B cell (primary cell): ENCODE measurements around the gene DNASE1L2. TPM values are rescaled to one million over a fixed set of nuclear protein-coding genes. Genes with fewer than 3 reads are reported as not detected.
"Not testable (repeated sequence)": the region's sequence is repeated elsewhere in the genome, so short reads cannot be mapped to it uniquely, and the experiment has no call there.

Experiments used
- ATAC-seq: fragments of 200-7000 bp; cut with Tn5 transposase; one replicate; pipeline ENCODE4 v1.10.0; 2021; ENCODE audit warnings: low read depth, mild to moderate bottlenecking, moderate number of reproducible peaks, moderate library complexity
- CTCF ChIA-PET: fragments of 350-600 bp; sonication (Branson Sonifier 250); formaldehyde crosslinking; loops from one replicate; lab custom pipeline; 2021; ENCODE audit warnings: antibody characterized with exemption, inconsistent platforms; lab: Charles Lee
- POLR2A ChIA-PET: fragments of 350-600 bp; sonication (Branson Sonifier 250); formaldehyde crosslinking; loops from one replicate; lab custom pipeline; 2021; ENCODE audit warnings: antibody characterized with exemption; lab: Charles Lee
- DNase-seq: peaks from one replicate; pipeline ENCODE4 v3.0.0; 2013
- H2AFZ ChIP-seq: 2 replicates; pipeline ENCODE4 v1.6.1; 2012; ENCODE audit warnings: mild to moderate bottlenecking, low read depth, low read length; ENCODE audit not compliant: insufficient read depth, poor library complexity, severe bottlenecking
- H3K27ac ChIP-seq, 2 donors: 1 replicate in 1 of 2; 2 replicates in 1 of 2; pipeline ENCODE4 v1.5.1; 2012 to 2013; ENCODE audit warnings: low read length in 2 of 2, mild to moderate bottlenecking in 2 of 2, moderate library complexity in 1 of 2
- H3K27me3 ChIP-seq, 4 experiments: fragments of 200-600 bp in 1 of 4; sonication (generic) in 1 of 4; replicated peaks in 1 of 4; 1 replicate in 2 of 4; 2 replicates in 2 of 4; pipeline versions ENCODE4 v1.6.1 to v1.7.0; 2013 to 2016; ENCODE audit warnings: low read length in 3 of 4, mild to moderate bottlenecking in 2 of 4, mixed read lengths in 1 of 4, moderate library complexity in 1 of 4; ENCODE audit not compliant: insufficient read depth in 4 of 4, control insufficient read depth in 3 of 4; ENCODE audit errors: control extremely low read depth in 1 of 4
- H3K36me3 ChIP-seq, 2 experiments: replicated peaks in 1 of 2; 1 replicate in 1 of 2; 2 replicates in 1 of 2; pipeline versions ENCODE4 v1.6.1 to v1.7.1; 2013; ENCODE audit warnings: low read length in 1 of 2; ENCODE audit not compliant: insufficient read depth in 2 of 2, control insufficient read depth in 1 of 2; ENCODE audit errors: control extremely low read depth in 1 of 2, extremely low read depth in 1 of 2
- H3K4me1 ChIP-seq, 2 donors: fragments of 200-600 bp in 1 of 2; sonication (generic) in 1 of 2; 1 replicate in 1 of 2; 2 replicates in 1 of 2; pipeline versions ENCODE4 v1.5.1 to v1.6.1; 2013 to 2017; ENCODE audit warnings: low read length in 2 of 2; ENCODE audit not compliant: control insufficient read depth in 2 of 2, insufficient read depth in 2 of 2
- H3K4me2 ChIP-seq: replicated peaks from 2 replicates; pipeline ENCODE3; 2012; ENCODE audit warnings: mild to moderate bottlenecking, low read depth, low read length; ENCODE audit not compliant: poor library complexity, severe bottlenecking
- H3K4me3 ChIP-seq, 5 experiments: fragments of 200-600 bp in 1 of 5; sonication (generic) in 1 of 5; 1 replicate in 3 of 5; 2 replicates in 2 of 5; pipeline versions ENCODE4 v1.5.1 to v1.7.0; 2011 to 2016; ENCODE audit warnings: low read length in 4 of 5, mild to moderate bottlenecking in 4 of 5, low read depth in 2 of 5, control low read depth in 1 of 5, moderate library complexity in 1 of 5; ENCODE audit not compliant: insufficient read depth in 1 of 5; ENCODE audit errors: control extremely low read depth in 1 of 5, extremely low read depth in 1 of 5
- H3K79me2 ChIP-seq: fragments of 200-600 bp; sonication (generic); one replicate; pipeline ENCODE4 v1.6.0; 2016; ENCODE audit warnings: low read length; ENCODE audit not compliant: control insufficient read depth, insufficient read depth
- H3K9ac ChIP-seq: fragments of 200-600 bp; sonication (generic); 2 replicates; pipeline ENCODE4 v1.6.1; 2017; ENCODE audit warnings: mild to moderate bottlenecking, low read length, moderate library complexity
- H3K9me3 ChIP-seq, 3 donors: one replicate each; pipeline versions ENCODE4 v1.6.1 to v1.7.1; 2013; ENCODE audit warnings: low read length in 2 of 3; ENCODE audit not compliant: control insufficient read depth in 2 of 3, insufficient read depth in 1 of 3; ENCODE audit errors: control extremely low read depth in 1 of 3
- H4K20me1 ChIP-seq: 2 replicates; pipeline ENCODE4 v1.6.0; 2012; ENCODE audit warnings: mild to moderate bottlenecking, low read length; ENCODE audit not compliant: insufficient read depth, control insufficient read depth, poor library complexity, severe bottlenecking
- H3K27ac Mint-ChIP-seq: one replicate; pipeline ENCODE4 v1.8.0; 2021; ENCODE audit warnings: mixed read lengths
- H3K27me3 Mint-ChIP-seq: one replicate; pipeline ENCODE4 v1.8.0; 2021; ENCODE audit warnings: mixed read lengths
- H3K4me1 Mint-ChIP-seq: one replicate; pipeline ENCODE4 v1.8.0; 2021; ENCODE audit warnings: mixed read lengths
- H3K4me3 Mint-ChIP-seq: one replicate; pipeline ENCODE4 v1.8.0; 2021; ENCODE audit warnings: mixed read lengths
- H3K9me3 Mint-ChIP-seq: one replicate; pipeline ENCODE4 v1.8.0; 2022; ENCODE audit warnings: mixed read lengths; ENCODE audit not compliant: insufficient read depth
- CTCF ChIP-seq: fragments of 200-600 bp; IDR thresholded peaks from one replicate; pipeline ENCODE4 v1.8.0; 2022; ENCODE audit warnings: antibody characterized with exemption, mild to moderate bottlenecking
- EZH2 ChIP-seq: IDR thresholded peaks from 2 replicates; pipeline ENCODE4 v1.6.1; 2012; ENCODE audit warnings: borderline replicate concordance, low read depth, mild to moderate bottlenecking, moderate library complexity, low read length; ENCODE audit not compliant: insufficient read depth, poor library complexity, severe bottlenecking
- WGBS: methylation state at CpG from one replicate; pipeline ENCODE4 v1.1.5; 2013; ENCODE audit warnings: missing lambda C conversion rate; ENCODE audit not compliant: insufficient coverage; 5-methylcytosine and 5-hydroxymethylcytosine counted together
- intact Hi-C: fragments of 100-400 bp; cut with micrococcal nuclease; formaldehyde crosslinking; loops from one replicate; pipeline ENCODE4 v1.10.0; 2022
- polyA plus RNA-seq: library from polyadenylated mRNA; depleted of rRNA; stranded (reverse); fragments of >200 nt; gene quantifications from 2 replicates; pipeline ENCODE4 v1.2.3, GENCODE V29; 2012
- total RNA-seq, 2 donors: library from RNA; stranded (reverse); fragments of 120-200 nt in 1 of 2; gene quantifications; 1 replicate in 1 of 2; 2 replicates in 1 of 2; pipeline versions ENCODE4 v1.2.3 to v1.2.4, GENCODE V29; 2013 to 2022

Gene DNASE1L2
- total and polyA plus RNA-seq, 2 donors (not counting 1 experiment from before 2014, with no cell fraction given): 1.1 to 1.6 TPM

DNA sequence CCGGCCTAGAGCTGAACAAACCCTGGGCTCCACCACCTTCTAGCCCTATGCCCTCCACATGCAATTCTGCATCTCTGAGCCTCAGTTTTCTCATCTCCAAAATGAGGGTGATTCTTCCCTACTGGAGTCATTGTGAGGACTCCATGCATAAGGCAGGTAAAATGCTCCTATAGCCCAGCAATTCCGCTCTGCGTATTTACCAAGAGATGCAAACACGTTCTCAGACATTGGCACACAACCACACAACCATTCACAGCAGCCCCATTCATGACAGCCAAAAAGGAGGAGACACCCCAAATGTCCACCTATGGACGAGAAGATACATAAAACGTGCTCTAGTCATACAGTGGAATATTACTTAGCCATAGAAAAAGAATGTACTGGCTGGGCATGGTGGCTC, 35.9 kb upstream of the DNASE1L2 start:
- H3K27me3 Mint-ChIP-seq: peaks cover 21% of the 10 kb centered on the region
- ChIA-PET CTCF (interaction anchor here (1.0 kb wide), 1 partner anchor 287 kb away, joined by 3 read pairs; no protein-coding TSS in a partner anchor), POLR2A (no interaction called here)
- no peak overlapping the region for H3K9ac ChIP-seq
- no peak overlapping the region for H3K27ac Mint-ChIP-seq
- H2AFZ ChIP-seq: no peak overlapping the region
- H3K79me2 ChIP-seq: no peaks in the 10 kb centered on the region
- peaks cover 0 to 30% (median 12%) of the 10 kb centered on the region in 4 experiments for H3K27me3 ChIP-seq
- no peaks in the 10 kb centered on the region for H3K36me3 ChIP-seq
- no peak overlapping the region for H3K4me3 ChIP-seq
- ATAC-seq: no peak
- 82% methylated on average over 3 of the region's 6 CpGs for whole genome bisulfite sequencing
- DNase-seq: no peak
- H3K4me2 ChIP-seq: no peak overlapping the region
- intact Hi-C loops: no loop called here
- peaks cover 9% of the 10 kb centered on the region for H3K4me1 Mint-ChIP-seq
- no peak overlapping the region for H3K27ac ChIP-seq
- no peak for TF ChIP-seq CTCF
- no peak for TF ChIP-seq EZH2
- H4K20me1 ChIP-seq: no peaks in the 10 kb centered on the region
- H3K9me3 ChIP-seq: peaks cover 0 to 3% (median 0%) of the 10 kb centered on the region in 3 donors
- peaks cover 13 to 19% of the 10 kb centered on the region in 2 donors for H3K4me1 ChIP-seq
- H3K4me3 Mint-ChIP-seq: no peak overlapping the region
- H3K9me3 Mint-ChIP-seq: no peaks in the 10 kb centered on the region

- H3K36me3 ChIP-seq: peaks cover 0 to 14% of the 10 kb centered on the region in 2 experiments
- CTCF ChIA-PET: interaction anchor here (1.2 to 3.4 kb wide), 3 partner anchors 8 to 48 kb away, joined by 5 to 20 read pairs (median 6); partner anchors contain the start of genes ECI1 and TRAF7
These were observed 33.0 kb upstream of the DNASE1L2 start for GRCh38 chr16:2203119-2203688.

More at GRCh38 chr16:2203119-2203688, 33.0 kb upstream of the DNASE1L2 start:
- DNase-seq, H3K9me3 Mint-ChIP-seq, ATAC-seq, H3K9ac ChIP-seq, H4K20me1 ChIP-seq, H3K27ac ChIP-seq, intact Hi-C loops, H3K27me3 ChIP-seq, H2AFZ ChIP-seq, H3K4me3 ChIP-seq, H3K9me3 ChIP-seq, H3K4me2 ChIP-seq: not testable (repeated sequence)
- Histone ChIP-seq H3K4me1 (peaks cover 12 to 22% of the 10 kb centered on the region in 2 donors), H3K79me2 (peaks cover 22% of the 10 kb centered on the region)
- H3K4me3 Mint-ChIP-seq: peak overlapping the region; percentile 37
- peaks cover 21% of the 10 kb centered on the region for H3K4me1 Mint-ChIP-seq
- peaks cover 13% of the 10 kb centered on the region for H3K27me3 Mint-ChIP-seq
- H3K27ac Mint-ChIP-seq: peak overlapping the region; percentile 42
- 97% methylated on average over 3 of the region's 8 CpGs for WGBS
- POLR2A ChIA-PET: interaction anchor here (0.5 kb wide), 1 partner anchor 47 kb away, joined by 11 read pairs; no protein-coding TSS in a partner anchor
